GM23338 (cell line): ENCODE data around the gene RNF121. TPM values are rescaled to one million over a fixed set of nuclear protein-coding genes. Genes with fewer than 3 reads are reported as not detected.

Experiments used
- ATAC-seq: fragments of 200-7000 bp; cut with Tn5 transposase; 3 replicates; pipeline ENCODE4 v1.9.1; 2020
- DNase-seq: peaks from one replicate; pipeline ENCODE4 v3.0.0-alpha.2; 2015; ENCODE audit warnings: low spot score
- H2AFZ ChIP-seq: fragments of 200-600 bp; sonication (generic); 2 replicates; pipeline ENCODE4 v1.8.0; 2016; ENCODE audit warnings: antibody characterized with exemption, mild to moderate bottlenecking, moderate library complexity
- H3F3A ChIP-seq: fragments of 200-600 bp; sonication (generic); replicated peaks from 2 replicates; pipeline ENCODE4 v1.8.0; 2017; ENCODE audit warnings: antibody characterized with exemption, mixed run types, low read depth
- H3K27ac ChIP-seq: fragments of 200-600 bp; sonication (generic); 2 replicates; pipeline ENCODE4 v1.6.1; 2016; ENCODE audit warnings: low read depth
- H3K27me3 ChIP-seq: fragments of 200-600 bp; sonication (generic); 2 replicates; pipeline ENCODE4 v1.8.0; 2016; ENCODE audit warnings: mild to moderate bottlenecking, mixed run types, moderate library complexity; ENCODE audit not compliant: insufficient read depth
- H3K36me3 ChIP-seq: fragments of 200-600 bp; sonication (generic); 2 replicates; pipeline ENCODE4 v1.8.0; 2016; ENCODE audit warnings: mild to moderate bottlenecking; ENCODE audit not compliant: insufficient read depth
- H3K4me1 ChIP-seq: fragments of 200-600 bp; sonication (generic); 2 replicates; pipeline ENCODE4 v1.8.0; 2016; ENCODE audit warnings: mild to moderate bottlenecking, moderate library complexity; ENCODE audit not compliant: insufficient read depth
- H3K4me2 ChIP-seq: fragments of 200-600 bp; sonication (generic); 2 replicates; pipeline ENCODE4 v1.7.1; 2017; ENCODE audit warnings: mixed run types
- H3K4me3 ChIP-seq: fragments of 200-600 bp; sonication (generic); 2 replicates; pipeline ENCODE4 v1.6.1; 2016; ENCODE audit warnings: mixed run types
- H3K79me2 ChIP-seq: fragments of 200-600 bp; sonication (generic); replicated peaks from 2 replicates; pipeline ENCODE4 v1.8.0; 2017; ENCODE audit warnings: mild to moderate bottlenecking; ENCODE audit not compliant: insufficient read depth
- H3K9me2 ChIP-seq: fragments of 200-600 bp; sonication (generic); 2 replicates; pipeline ENCODE4 v1.8.0; 2017; ENCODE audit not compliant: insufficient read depth
- H4K20me1 ChIP-seq: fragments of 200-600 bp; sonication (generic); replicated peaks from 2 replicates; pipeline ENCODE4 v1.8.0; 2017; ENCODE audit warnings: mild to moderate bottlenecking; ENCODE audit not compliant: insufficient read depth
- H3K27ac Mint-ChIP-seq: 2 replicates; pipeline ENCODE4 v1.8.0; 2020; ENCODE audit warnings: inconsistent platforms, mild to moderate bottlenecking, moderate library complexity, mixed read lengths
- H3K27me3 Mint-ChIP-seq: 3 replicates; pipeline ENCODE4 v1.8.0; 2022; ENCODE audit warnings: low read depth, mild to moderate bottlenecking, moderate library complexity, mixed read lengths, inconsistent platforms; ENCODE audit not compliant: insufficient read depth, poor library complexity
- H3K36me3 Mint-ChIP-seq: 3 replicates; pipeline ENCODE4 v1.8.0; 2021; ENCODE audit warnings: low read depth, mild to moderate bottlenecking, inconsistent platforms, moderate library complexity, mixed read lengths
- H3K4me1 Mint-ChIP-seq: 3 replicates; pipeline ENCODE4 v1.8.0; 2020; ENCODE audit warnings: mild to moderate bottlenecking, inconsistent platforms, mixed read lengths
- H3K4me3 Mint-ChIP-seq: 3 replicates; pipeline ENCODE4 v1.8.0; 2021; ENCODE audit warnings: moderate library complexity, mild to moderate bottlenecking, inconsistent platforms, mixed read lengths
- H3K9me3 Mint-ChIP-seq: 3 replicates; pipeline ENCODE4 v1.8.0; 2020; ENCODE audit warnings: moderate library complexity, mild to moderate bottlenecking, inconsistent platforms, mixed read lengths
- CTCF ChIP-seq, 2 experiments: fragments of 200-600 bp in 1 of 2; sonication (generic) in 1 of 2; conservative IDR thresholded peaks; 2 replicates each; pipeline versions ENCODE4 v1.5.1 to v1.6.1; 2016 to 2017; ENCODE audit warnings: antibody characterized with exemption in 2 of 2, low read depth in 2 of 2, mild to moderate bottlenecking in 2 of 2, moderate library complexity in 1 of 2
- EZH2phosphoT487 ChIP-seq: fragments of 200-600 bp; sonication (generic); IDR thresholded peaks from one replicate; pipeline ENCODE4 v1.8.1; 2018; ENCODE audit warnings: antibody characterized with exemption; ENCODE audit not compliant: unreplicated experiment
- JUNB ChIP-seq: IDR thresholded peaks from one replicate; pipeline ENCODE4 v1.6.1; 2016; ENCODE audit warnings: antibody characterized with exemption; ENCODE audit not compliant: unreplicated experiment
- NANOG ChIP-seq: IDR thresholded peaks from 2 replicates; pipeline ENCODE4 v1.6.1; 2016; ENCODE audit warnings: antibody characterized with exemption, borderline replicate concordance
- REST ChIP-seq: IDR thresholded peaks from one replicate; pipeline ENCODE4 v1.6.1; 2018; ENCODE audit warnings: antibody characterized with exemption; ENCODE audit not compliant: unreplicated experiment
- STAT1 ChIP-seq: IDR thresholded peaks from one replicate; pipeline ENCODE4 v1.6.1; 2016; ENCODE audit warnings: antibody characterized with exemption; ENCODE audit not compliant: unreplicated experiment
- ZNF331 ChIP-seq: fragments of 250-450 bp; sonication (Bioruptor Pico); IDR thresholded peaks from 2 replicates; pipeline ENCODE4 v1.5.0; 2020; ENCODE audit warnings: low read depth, mild to moderate bottlenecking, moderate library complexity
- ZNF462 ChIP-seq: fragments of 250-450 bp; sonication (Bioruptor Pico); IDR thresholded peaks from 2 replicates; pipeline ENCODE4 v1.5.0; 2020; ENCODE audit warnings: mild to moderate bottlenecking, moderate library complexity
- polyA plus RNA-seq: library from polyadenylated mRNA; unstranded; fragments of >200 nt; fragmentation: Nextera tagmentation; extraction: Ambion mirVana; gene quantifications from 2 replicates; pipeline ENCODE4 v1.2.1, GENCODE V29; 2016
- total RNA-seq: library from RNA; depleted of rRNA; stranded (reverse); fragments of >200 nt; shearing (Covaris generic); gene quantifications from 2 replicates; pipeline ENCODE4 v1.2.3, GENCODE V29; 2014

RNF121 gene
- total and polyA plus RNA-seq, 2 experiments from 2014 or later = 7.8 to 37.7 TPM

- Histone ChIP-seq H3F3A (no peaks in the 10 kb centered on the region; the same call in none of the 2 replicates), H3K9me2 (no peaks in the 10 kb centered on the region), H3K27me3 (no peaks in the 10 kb centered on the region), H3K4me2 (no peak overlapping the region), H2AFZ (no peak overlapping the region), H3K4me3 (no peak overlapping the region), H3K4me1 (no peaks in the 10 kb centered on the region), H3K36me3 (peaks cover 9% of the 10 kb centered on the region; the same call in 1 of the 2 replicates), H3K79me2 (no peaks in the 10 kb centered on the region), H4K20me1 (peaks cover 21% of the 10 kb centered on the region), H3K27ac (no peak overlapping the region)
- Mint-ChIP-seq H3K27ac (no peak overlapping the region), H3K36me3 (peaks cover 69% of the 10 kb centered on the region), H3K27me3 (peaks cover 34% of the 10 kb centered on the region), H3K9me3 (peaks cover 2% of the 10 kb centered on the region; the same call in 1 of the 3 replicates), H3K4me3 (no peak overlapping the region), H3K4me1 (no peaks in the 10 kb centered on the region; the same call in 2 of the 3 replicates)
- no peak for ATAC-seq
- no peak for DNase-seq
- no peak for TF ChIP-seq CTCF (conservative IDR thresholded peaks at IDR 0.05; ENCODE audit: low read depth in 2 of 2)
- no peak for TF ChIP-seq JUNB
- TF ChIP-seq NANOG = no peak
- no peak for TF ChIP-seq ZNF331 (CRISPR knock-in tag)
- no peak for TF ChIP-seq REST
These were observed 74.3 kb downstream of the RNF121 start for GRCh38 chr11:72002841-72003775.

- no peaks in the 10 kb centered on the region for H3K79me2 ChIP-seq
- H4K20me1 ChIP-seq = peaks cover 20% of the 10 kb centered on the region
- no peaks in the 10 kb centered on the region for H3K9me2 ChIP-seq
- no peaks in the 10 kb centered on the region for H3K27me3 ChIP-seq
- Mint-ChIP-seq H3K27ac (no peak overlapping the region), H3K36me3 (peaks cover 76% of the 10 kb centered on the region), H3K27me3 (peaks cover 37% of the 10 kb centered on the region), H3K9me3 (peaks cover 2% of the 10 kb centered on the region; the same call in 1 of the 3 replicates), H3K4me1 (no peaks in the 10 kb centered on the region; the same call in 2 of the 3 replicates), H3K4me3 (no peak overlapping the region)
- H3K4me2 ChIP-seq = no peak overlapping the region
- H3K36me3 ChIP-seq = peaks cover 9% of the 10 kb centered on the region; the same call in 1 of the 2 replicates
- no peak overlapping the region for H3K27ac ChIP-seq
- no peak for ATAC-seq
- H3F3A ChIP-seq = peaks cover 3% of the 10 kb centered on the region
- H3K4me3 ChIP-seq = no peak overlapping the region
- no peaks in the 10 kb centered on the region for H3K4me1 ChIP-seq
- DNase-seq = no peak
- no peak overlapping the region for H2AFZ ChIP-seq
- TF ChIP-seq ZNF462 (CRISPR knock-in tag) = no peak
- TF ChIP-seq STAT1 = no peak
- TF ChIP-seq NANOG = no peak
- no peak for TF ChIP-seq EZH2phosphoT487
These were observed 74.9 kb downstream of the RNF121 start for GRCh38 chr11:72003776-72004171.
